ENCODE measurements around the gene SLC29A4.
"Not testable (repeated sequence)": the region's sequence is repeated elsewhere in the genome, so short reads cannot be mapped to it uniquely, and the experiment has no call there.

SLC29A4 gene

DNA sequence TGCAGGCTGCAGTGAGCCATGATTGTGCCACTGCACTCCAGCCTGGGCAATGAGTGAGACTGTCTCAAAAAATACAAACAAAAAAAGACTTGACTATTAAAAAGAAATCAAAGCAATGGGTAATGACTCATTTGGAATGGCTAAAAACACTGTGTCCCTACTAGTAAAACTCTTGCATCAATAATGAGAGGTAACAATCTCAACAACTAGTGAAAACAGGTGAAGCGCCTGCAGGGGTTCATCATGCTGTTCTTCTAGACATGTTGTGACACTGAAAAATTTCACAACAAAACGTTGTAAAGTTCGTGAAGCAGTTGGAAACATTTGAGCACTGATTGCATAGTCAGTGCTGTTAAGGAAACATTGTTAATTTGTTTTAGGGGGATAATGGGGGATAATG is 26.9 kb upstream of the SLC29A4 start:
- Histone ChIP-seq H3K4me3 (ENCODE audit: insufficient read length, low read depth) (no peak overlapping the region), H3K9ac (ENCODE audit: insufficient read length, low read depth) (no peak overlapping the region), H3K9me3 (ENCODE audit: insufficient read depth, low read length) (no peaks in the 10 kb centered on the region), H3K36me3 (ENCODE audit: insufficient read depth, insufficient read length, low read length) (no peaks in the 10 kb centered on the region), H3K4me1 (ENCODE audit: insufficient read depth, insufficient read length) (peaks cover 5% of the 10 kb centered on the region), H3K27me3 (ENCODE audit: insufficient read depth, insufficient read length) (no peaks in the 10 kb centered on the region)
- no peak for DNase-seq (ENCODE audit: low read depth, low spot score)
- TF ChIP-seq ZNF274 (IDR thresholded peaks at IDR 0.05; ENCODE audit: low read depth, low read length) (no peak), SUZ12 (IDR thresholded peaks at IDR 0.05; ENCODE audit: extremely low read depth, insufficient read depth, insufficient read length) (no peak), YY1 (IDR thresholded peaks at IDR 0.05; ENCODE audit: insufficient read depth, insufficient read length) (no peak)

DNA sequence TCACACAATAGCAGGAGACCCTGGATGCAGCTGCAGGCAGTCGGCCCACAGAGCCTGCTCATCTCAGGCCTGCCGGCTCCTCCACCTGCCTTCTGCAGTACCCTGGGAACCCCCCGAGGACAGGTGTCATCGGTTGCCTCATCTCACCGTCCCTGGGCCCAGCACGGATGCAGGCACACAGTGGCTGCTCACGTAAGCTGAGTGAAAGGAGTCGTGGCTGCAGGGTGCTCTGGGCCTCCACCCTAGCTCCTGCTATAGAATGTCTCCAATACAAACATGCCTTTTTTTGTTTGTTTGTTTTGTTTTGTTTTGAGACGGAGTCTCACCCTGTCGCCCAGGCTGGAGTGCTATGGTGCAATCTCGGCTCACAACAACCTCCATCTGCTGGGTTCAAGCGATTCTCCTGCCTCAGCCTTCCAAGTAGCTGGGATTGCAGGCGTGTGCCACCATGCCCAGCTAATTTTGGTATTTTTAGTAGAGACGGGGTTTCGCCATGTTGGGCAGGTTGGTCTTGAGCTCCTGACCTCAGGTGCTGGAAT is 22.1 kb upstream of the SLC29A4 start:
- not testable (repeated sequence) for H3K27me3 ChIP-seq (ENCODE audit: insufficient read depth, insufficient read length); H3K4me3 ChIP-seq (ENCODE audit: insufficient read length, low read depth); DNase-seq (ENCODE audit: low read depth, low spot score); H3K9me3 ChIP-seq (ENCODE audit: insufficient read depth, low read length); H3K4me1 ChIP-seq (ENCODE audit: insufficient read depth, insufficient read length); H3K9ac ChIP-seq (ENCODE audit: insufficient read length, low read depth); H3K36me3 ChIP-seq (ENCODE audit: insufficient read depth, insufficient read length, low read length)

DNA sequence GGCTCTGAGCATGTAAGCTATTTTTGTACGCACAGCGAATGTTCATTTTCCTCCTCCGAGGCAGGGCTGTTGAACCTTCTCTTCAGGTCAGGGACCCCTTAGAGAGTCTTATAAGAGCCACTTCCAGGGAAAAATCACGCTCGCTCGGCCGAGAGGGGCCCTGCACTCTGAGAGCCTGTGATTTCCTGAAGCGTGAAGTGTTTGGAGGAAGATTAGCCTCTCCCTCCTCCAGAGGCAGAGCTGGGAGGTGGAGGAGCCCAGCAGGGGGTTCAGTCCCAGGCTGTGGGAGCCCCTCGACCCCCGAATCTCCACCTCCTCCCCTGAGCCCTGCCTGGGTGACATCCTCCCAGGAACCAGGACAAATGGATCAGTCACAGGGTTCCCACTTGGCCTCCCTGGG is 19.7 kb upstream of the SLC29A4 start:
- Histone ChIP-seq H3K9ac (ENCODE audit: insufficient read length, low read depth) (peak overlapping the region; percentile 32), H3K4me1 (ENCODE audit: insufficient read depth, insufficient read length) (peaks cover 13% of the 10 kb centered on the region)
- DNase-seq (ENCODE audit: low read depth, low spot score); H3K4me3 ChIP-seq (ENCODE audit: insufficient read length, low read depth); H3K36me3 ChIP-seq (ENCODE audit: insufficient read depth, insufficient read length, low read length); H3K27me3 ChIP-seq (ENCODE audit: insufficient read depth, insufficient read length); H3K9me3 ChIP-seq (ENCODE audit: insufficient read depth, low read length): not testable (repeated sequence)

DNA sequence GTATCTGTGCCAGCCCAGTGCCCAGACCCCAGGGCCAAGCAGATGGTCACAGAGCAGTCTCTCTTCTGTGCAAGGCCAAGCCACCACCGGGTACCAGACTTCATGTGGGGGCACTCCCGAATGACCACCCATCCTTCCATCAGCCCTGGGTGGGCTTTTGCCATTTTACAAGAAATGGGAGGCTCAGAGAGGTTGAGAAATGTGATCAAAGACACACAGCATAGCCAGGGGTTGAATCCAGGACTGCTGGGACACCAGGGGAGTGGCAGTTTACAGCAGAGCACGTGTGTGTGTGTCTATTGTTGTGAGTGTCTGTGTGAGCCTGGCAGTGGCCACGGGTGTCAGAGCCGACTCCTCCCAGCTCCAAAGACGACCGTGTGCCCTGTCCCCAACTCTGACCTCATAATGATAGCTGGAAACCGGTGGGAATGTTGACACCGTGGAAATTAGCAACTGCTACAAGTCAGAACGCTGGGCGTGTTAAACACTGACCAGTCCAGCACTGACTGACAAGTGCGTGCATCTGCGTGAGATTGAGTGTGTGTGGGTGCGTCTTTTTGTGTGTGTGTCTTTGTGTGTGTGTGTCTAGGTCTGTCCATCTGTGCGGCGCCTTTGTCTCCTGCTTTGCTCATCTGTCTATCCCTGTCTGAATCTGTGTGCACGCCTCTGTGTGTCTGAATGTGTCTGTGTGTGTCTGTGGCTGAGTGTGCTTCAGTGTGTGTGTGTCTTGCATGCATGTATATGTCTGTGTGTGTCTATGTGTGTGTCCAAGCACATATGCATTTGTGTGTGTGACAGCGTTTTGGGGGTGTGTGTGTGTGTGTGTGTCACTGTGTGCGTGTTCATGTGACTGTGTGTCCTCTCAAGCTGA is 17.2 kb upstream of the SLC29A4 start:
- Histone ChIP-seq H3K4me3 (ENCODE audit: insufficient read length, low read depth) (no peak overlapping the region), H3K27me3 (ENCODE audit: insufficient read depth, insufficient read length) (no peaks in the 10 kb centered on the region), H3K4me1 (ENCODE audit: insufficient read depth, insufficient read length) (peaks cover 11% of the 10 kb centered on the region), H3K9me3 (ENCODE audit: insufficient read depth, low read length) (no peaks in the 10 kb centered on the region), H3K36me3 (ENCODE audit: insufficient read depth, insufficient read length, low read length) (no peaks in the 10 kb centered on the region), H3K9ac (ENCODE audit: insufficient read length, low read depth) (peak overlapping the region; percentile 44)
- TF ChIP-seq YY1 (IDR thresholded peaks at IDR 0.05; ENCODE audit: insufficient read depth, insufficient read length) (no peak), ZNF274 (IDR thresholded peaks at IDR 0.05; ENCODE audit: low read depth, low read length) (no peak), SUZ12 (IDR thresholded peaks at IDR 0.05; ENCODE audit: extremely low read depth, insufficient read depth, insufficient read length) (no peak)
- DNase-seq (ENCODE audit: low read depth, low spot score) = no peak

DNA sequence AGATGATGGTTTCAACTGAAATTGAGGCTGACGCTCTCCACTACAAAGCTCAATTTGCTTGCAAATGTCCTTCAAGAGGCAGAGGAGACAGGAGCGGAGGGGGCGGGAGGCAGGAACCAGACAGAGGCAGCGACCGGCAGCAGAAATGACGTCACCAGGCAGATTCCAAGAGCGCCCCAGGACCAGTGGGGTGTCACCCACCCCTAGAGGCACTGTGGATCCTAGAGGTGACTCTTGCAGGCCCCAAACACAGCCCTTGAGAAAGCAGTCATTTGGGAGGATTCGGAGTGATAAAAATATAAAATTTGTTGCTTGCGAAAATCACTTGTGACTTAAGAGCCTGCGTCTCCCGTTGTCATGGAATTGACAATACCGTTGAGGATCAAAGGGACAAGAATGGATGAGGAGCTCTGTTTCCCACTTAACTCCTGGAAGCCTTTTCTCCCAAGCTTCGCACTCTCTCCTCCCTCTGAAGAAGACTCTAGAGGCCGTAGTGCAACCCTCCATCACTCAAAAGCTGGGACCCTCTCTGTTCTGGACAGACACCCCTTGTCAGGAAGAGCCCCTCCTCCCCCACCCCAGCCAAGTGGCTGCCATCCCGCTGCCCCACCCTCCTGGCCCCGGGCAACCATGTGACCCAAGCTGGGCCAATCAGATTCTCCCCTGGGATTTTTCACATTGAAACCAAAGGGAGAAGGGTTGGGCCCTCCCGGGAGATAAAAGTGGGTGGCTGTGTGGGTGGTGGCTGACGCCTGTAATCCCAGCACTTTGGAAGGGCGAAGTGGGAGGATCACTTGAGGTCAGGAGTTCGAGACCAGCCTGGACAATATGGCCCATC is 16.3 kb upstream of the SLC29A4 start:
- no peak overlapping the region for H3K9ac ChIP-seq (ENCODE audit: insufficient read length, low read depth)
- TF ChIP-seq YY1 (IDR thresholded peaks at IDR 0.05; ENCODE audit: insufficient read depth, insufficient read length) = no peak
- no peak for TF ChIP-seq SUZ12 (IDR thresholded peaks at IDR 0.05; ENCODE audit: extremely low read depth, insufficient read depth, insufficient read length)
- TF ChIP-seq ZNF274 (IDR thresholded peaks at IDR 0.05; ENCODE audit: low read depth, low read length) = no peak
- H3K27me3 ChIP-seq (ENCODE audit: insufficient read depth, insufficient read length) = no peaks in the 10 kb centered on the region
- DNase-seq (ENCODE audit: low read depth, low spot score) = peak; percentile 47
- H3K4me3 ChIP-seq (ENCODE audit: insufficient read length, low read depth) = peak overlapping the region; percentile 16
- no peaks in the 10 kb centered on the region for H3K36me3 ChIP-seq (ENCODE audit: insufficient read depth, insufficient read length, low read length)
- no peaks in the 10 kb centered on the region for H3K9me3 ChIP-seq (ENCODE audit: insufficient read depth, low read length)
- H3K4me1 ChIP-seq (ENCODE audit: insufficient read depth, insufficient read length) = peaks cover 11% of the 10 kb centered on the region

DNA sequence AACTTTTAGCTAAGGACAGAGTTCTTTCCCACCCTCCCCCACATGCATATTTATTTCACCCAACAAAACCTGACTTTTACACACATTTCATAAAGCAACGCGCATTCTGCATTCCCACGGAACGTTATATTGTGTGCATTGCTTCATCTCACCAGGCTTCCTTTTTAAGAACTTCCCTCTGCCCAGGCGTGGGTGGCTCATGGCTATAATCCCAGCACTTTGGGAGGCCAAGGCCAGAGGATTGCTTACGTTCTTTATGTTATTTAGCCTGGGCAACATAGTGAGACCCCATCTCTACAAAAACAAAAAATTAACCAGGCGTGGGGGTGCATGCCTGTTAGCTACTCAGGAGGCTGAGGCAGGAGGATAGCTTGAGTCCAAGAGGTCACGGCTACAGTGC is 14.9 kb upstream of the SLC29A4 start:
- not testable (repeated sequence) for H3K4me3 ChIP-seq (ENCODE audit: insufficient read length, low read depth); H3K27me3 ChIP-seq (ENCODE audit: insufficient read depth, insufficient read length); DNase-seq (ENCODE audit: low read depth, low spot score); H3K9me3 ChIP-seq (ENCODE audit: insufficient read depth, low read length); H3K9ac ChIP-seq (ENCODE audit: insufficient read length, low read depth); H3K36me3 ChIP-seq (ENCODE audit: insufficient read depth, insufficient read length, low read length)
- peaks cover 11% of the 10 kb centered on the region for H3K4me1 ChIP-seq (ENCODE audit: insufficient read depth, insufficient read length)

DNA sequence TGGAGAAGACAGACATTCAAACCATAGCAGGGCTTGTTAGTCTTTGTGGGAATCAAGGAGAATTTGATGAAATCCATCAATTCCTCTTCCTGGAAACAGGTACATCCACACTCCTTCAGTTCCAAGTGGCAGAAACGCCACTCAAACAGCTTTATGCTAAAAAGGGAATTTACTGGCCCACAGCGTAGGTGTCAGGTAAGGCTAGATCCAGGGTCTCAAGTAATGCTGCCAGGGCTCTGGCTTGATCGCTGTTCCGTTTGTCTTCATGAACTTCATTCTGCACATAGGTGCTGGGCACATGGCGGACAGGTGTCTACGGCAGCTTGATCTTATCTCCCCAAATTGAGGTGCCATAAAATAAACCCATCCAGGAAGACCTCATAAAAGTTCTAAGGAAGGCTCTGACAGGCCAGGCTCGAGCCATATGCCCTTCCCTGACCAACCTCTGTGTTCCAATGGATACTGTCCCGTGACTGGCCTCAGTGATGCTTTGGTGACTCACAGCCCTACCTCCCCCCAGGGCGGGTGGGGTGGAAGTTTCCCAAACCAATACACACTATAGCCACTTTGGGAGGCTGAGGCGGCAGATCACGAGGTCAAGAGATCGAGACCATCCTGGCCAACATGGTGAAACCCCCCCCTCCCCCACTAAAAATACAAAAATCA is 12.6 kb upstream of the SLC29A4 start:
- DNase-seq (ENCODE audit: low read depth, low spot score); H3K36me3 ChIP-seq (ENCODE audit: insufficient read depth, insufficient read length, low read length); H3K9ac ChIP-seq (ENCODE audit: insufficient read length, low read depth); H3K27me3 ChIP-seq (ENCODE audit: insufficient read depth, insufficient read length); H3K4me3 ChIP-seq (ENCODE audit: insufficient read length, low read depth); H3K9me3 ChIP-seq (ENCODE audit: insufficient read depth, low read length): not testable (repeated sequence)
- peaks cover 10% of the 10 kb centered on the region for H3K4me1 ChIP-seq (ENCODE audit: insufficient read depth, insufficient read length)
